Cardiac septum (tissue), 1 donor: Measurements from ENCODE around the gene WRAP73. TPM values are rescaled to one million over a fixed set of nuclear protein-coding genes. Genes with fewer than 3 reads are reported as not detected.
"Not testable (repeated sequence)": the region's sequence is repeated elsewhere in the genome, so short reads cannot be mapped to it uniquely, and the experiment has no call there.

Source experiments
- DNase-seq: peaks from one replicate; pipeline ENCODE4 v3.0.0-alpha.2; 2020; ENCODE audit warnings: low spot score
- intact Hi-C: fragments of 100-400 bp; cut with DNase I; formaldehyde crosslinking; loops from one replicate; pipeline ENCODE4 v1.14.0; 2022
- total RNA-seq: library from RNA; stranded (reverse); fragmentation: NEBNext Ultra II Directional; extraction: Animal tissue kit (Norgen Biotek cat#: 25700); gene quantifications from one replicate; pipeline ENCODE4 v1.2.1, GENCODE V29; 2021
- donor health status: DM: no; HTN: no; CAD: no.

Gene WRAP73
- total RNA-seq, 1 donor from 2014 or later, result 14.3 TPM

DNA sequence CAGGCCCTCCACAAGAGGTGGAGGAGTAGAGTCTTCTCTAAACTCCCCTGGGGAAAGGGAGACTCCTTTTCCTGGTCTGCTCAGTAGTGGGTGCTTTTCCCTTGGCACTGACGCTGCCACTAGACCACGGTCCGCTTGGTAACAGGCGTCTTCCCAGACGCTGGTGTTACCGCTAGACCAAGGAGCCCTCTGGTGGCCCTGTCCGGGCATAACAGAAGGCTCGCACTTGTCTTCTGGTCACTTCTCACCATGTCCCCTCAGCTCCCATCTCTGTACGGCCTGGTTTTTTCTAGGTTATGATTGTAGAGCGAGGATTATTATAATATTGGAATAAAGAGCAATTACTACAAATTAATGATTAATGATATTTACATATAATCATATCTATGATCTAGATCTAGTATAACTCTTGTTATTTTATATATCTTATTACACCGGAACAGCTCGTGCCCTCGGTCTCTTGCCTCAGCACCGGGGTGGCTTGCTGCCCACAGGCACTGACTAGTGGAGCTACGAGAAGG lies 28.7 kb downstream of the WRAP73 start:
- intact Hi-C loops, result loop anchor here (10.0 kb wide), 3 partner anchors 104 to 1036 kb away; partner anchors contain the start of genes LRRC47 and PRXL2B
- DNase-seq, result not testable (repeated sequence)

DNA sequence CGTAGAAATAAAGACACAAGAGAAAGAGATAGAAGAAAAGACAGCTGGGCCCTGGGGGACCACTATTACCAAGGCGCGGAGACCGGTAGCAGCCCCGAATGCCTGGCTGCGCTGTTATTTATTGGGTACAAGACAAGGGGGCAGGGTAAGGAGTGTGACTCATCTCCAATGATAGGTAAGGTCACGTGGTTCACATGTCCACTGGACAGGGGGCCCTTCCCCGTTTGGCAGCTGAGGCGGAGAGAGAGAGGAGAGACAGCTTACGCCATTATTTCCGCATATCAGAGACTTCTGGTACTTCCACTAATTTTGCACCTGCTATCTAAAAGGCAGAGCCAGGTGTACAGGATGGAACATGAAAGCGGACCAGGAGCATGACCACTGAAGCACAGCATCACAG lies 29.2 kb downstream of the WRAP73 start:
- no peak for DNase-seq
- intact Hi-C loops, result loop anchor here (10.0 kb wide), 3 partner anchors 104 to 1036 kb away; partner anchors contain the start of genes LRRC47 and PRXL2B

DNA sequence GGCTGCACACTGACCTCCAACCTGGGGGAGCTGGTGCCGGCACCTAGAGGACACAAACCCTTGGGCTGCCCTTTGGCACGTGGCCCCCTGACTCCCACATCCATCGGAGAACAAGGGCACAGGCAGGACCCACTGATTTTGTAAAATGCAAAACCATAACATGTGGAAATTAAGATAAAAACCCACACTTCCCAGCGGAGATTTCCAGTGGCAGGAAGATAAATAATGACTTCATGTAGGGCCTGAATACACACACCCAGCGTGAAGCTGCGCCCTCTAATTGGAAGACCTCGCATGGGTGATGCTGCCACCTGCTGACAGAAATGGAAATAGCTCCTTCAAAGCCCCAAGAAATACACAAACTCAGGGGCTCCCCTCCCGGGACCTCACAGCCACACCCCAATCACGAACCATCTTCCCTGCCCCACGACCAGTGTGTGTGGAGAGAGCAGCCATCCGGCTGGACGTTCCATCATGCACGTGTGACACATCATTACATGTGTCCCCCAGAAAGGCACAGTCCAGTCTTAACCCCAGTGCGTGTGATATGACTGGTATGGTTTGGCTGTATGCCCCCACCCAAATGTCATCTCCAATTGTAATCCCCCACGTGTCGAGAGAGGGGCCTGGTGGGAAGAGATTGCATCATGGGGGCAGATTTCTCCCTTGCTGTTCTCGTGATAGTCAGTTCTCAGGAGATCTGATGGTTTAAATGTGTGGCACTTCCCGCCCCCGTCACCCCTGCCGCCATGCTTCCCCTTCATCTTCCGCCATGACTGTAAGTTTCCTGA lies 30.8 kb downstream of the WRAP73 start:
- intact Hi-C loops, result loop anchor here (1.0 to 2.0 kb wide), 3 partner anchors 54 to 166 kb away; no protein-coding TSS in a partner anchor

DNA sequence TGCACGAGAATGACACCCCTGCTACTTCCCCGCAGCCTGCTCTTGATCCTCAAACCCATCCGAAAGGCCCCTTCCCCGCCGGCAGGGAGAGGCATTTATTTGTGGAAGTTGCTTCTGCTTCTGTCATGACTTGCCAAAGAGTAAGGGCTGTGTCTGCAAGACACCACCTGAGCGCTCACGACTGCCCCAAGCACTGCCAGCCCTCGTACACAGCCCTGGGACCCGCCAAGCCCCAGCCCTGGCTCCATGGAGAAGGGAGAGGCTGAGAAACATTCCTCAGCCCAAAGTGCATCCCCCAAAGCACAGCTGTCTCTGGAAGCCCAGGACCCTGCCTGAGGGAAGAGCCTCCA lies 31.4 kb downstream of the WRAP73 start:
- no peak for DNase-seq
- intact Hi-C loops, result loop anchor here (2.0 kb wide), 1 partner anchor 166 kb away; no protein-coding TSS in a partner anchor

More for the DNA sequence above, 30.8 kb downstream of the WRAP73 start:
- peak; percentile 82 for DNase-seq

DNA sequence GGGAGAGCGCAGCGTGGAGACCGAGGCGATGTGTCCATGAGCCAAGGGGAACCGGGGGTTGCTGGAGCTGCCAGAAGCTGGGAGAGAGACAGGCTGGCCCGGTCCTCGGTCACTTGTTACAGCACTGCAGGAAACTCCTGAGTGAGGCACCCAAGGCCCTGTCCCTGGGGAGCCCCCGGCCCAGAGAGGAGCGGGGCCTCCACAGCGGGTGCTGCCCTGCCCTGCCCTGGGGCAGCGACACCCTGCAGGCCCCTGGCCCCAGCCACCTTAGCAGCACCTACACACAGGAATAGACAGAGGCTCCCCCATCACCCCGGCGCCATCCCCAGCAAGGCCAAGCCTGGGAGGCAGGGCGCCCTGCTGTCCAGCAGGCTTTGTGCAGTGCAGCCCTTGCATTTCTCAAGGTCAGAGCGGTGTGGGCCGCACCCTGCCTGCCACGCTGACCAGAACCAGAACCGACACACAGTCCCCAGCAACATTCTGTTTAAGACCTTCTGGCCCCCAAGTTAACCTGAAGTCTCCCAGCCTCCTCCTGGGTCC lies 32.0 kb downstream of the WRAP73 start:
- intact Hi-C loops, result loop anchor here (2.0 kb wide), 1 partner anchor 165 kb away; no protein-coding TSS in a partner anchor
- DNase-seq, result no peak

DNA sequence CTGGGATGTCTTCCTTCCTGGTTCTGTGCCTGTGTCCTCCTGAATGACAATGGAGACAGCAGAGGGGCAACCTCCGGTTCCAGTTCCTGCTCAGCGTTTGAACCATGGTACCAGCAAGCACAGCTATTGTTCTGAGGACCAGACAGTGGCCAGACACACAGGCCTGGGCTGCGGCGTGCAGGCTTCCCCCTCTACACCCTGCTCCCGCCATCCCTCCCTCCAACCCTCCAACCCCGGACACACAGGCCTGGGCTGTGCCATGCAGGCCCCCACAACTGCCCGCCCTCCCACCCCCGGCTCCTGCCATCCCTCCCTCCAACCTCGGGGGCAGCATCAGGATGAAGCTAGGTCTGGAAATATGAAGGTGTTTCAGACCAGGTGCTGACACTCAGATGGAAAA lies 33.0 kb downstream of the WRAP73 start:
- intact Hi-C loops, result no loop called here
- DNase-seq, result no peak

DNA sequence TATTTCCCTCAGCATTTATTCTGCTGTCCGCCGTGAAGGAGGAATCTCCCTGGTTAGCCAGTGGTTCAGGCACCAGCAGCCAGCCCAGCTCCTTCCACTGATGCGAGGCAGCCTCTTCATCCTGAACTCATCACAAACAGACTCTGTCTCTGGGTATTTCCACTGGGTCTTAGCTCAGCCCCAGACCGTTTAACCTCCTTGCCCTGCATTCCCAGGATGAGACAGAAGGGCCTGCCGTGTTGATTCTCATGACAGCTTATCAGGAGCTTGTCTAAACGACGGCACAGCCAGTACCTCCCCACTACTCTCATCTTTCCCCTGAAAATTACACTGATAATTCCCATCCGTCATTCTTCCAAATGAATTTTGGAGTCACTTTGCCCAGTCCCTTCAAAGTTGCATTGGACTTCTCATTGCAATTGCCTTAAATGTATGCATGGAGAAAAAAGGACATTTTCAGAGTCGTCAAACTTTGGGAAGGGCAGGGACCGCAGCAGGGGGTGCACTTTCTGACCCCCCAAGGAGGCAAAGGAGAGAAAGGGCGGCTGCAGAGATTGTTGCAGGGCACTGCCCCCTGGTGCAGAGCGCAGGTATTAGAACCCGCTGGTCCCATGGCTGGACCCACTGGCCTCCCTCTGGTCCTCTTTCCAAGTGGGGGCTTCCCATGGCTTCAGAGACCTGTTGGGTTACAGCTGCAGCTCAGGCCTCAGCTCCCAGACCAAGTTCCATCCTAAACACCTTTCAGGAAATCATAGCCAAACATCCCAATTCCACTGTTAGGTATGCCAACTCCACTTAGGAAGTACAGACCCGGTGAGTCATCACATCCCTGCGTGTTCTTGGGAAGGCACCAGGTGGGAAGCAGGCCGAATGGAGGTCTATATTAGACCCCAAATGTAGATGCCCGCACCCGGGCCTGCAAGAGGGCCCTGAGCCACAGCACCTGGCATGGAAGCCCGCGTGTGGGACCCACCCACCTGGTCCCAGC lies 34.9 kb downstream of the WRAP73 start:
- intact Hi-C loops, result no loop called here
- DNase-seq, result no peak

DNA sequence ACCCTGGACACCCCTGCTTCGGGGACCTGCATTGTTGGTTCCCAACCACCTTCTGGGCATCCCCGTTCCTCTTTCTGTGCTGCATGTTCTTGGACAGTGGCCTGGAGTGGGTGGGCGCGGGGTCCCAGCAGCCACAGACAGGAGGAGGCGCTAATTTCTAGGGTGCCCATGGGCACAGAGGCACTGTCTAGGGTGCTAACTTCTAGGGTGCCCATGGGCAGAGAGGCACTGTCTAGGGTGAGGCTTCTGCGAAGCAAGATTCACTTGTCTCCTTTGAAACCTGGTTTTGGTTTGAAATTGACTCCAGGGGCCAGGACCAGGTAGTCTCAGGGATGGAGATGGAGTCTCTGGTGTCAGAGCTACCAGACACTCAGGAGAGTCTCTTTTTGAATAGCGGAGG lies 37.8 kb downstream of the WRAP73 start:
- DNase-seq, result no peak
- intact Hi-C loops, result no loop called here

DNA sequence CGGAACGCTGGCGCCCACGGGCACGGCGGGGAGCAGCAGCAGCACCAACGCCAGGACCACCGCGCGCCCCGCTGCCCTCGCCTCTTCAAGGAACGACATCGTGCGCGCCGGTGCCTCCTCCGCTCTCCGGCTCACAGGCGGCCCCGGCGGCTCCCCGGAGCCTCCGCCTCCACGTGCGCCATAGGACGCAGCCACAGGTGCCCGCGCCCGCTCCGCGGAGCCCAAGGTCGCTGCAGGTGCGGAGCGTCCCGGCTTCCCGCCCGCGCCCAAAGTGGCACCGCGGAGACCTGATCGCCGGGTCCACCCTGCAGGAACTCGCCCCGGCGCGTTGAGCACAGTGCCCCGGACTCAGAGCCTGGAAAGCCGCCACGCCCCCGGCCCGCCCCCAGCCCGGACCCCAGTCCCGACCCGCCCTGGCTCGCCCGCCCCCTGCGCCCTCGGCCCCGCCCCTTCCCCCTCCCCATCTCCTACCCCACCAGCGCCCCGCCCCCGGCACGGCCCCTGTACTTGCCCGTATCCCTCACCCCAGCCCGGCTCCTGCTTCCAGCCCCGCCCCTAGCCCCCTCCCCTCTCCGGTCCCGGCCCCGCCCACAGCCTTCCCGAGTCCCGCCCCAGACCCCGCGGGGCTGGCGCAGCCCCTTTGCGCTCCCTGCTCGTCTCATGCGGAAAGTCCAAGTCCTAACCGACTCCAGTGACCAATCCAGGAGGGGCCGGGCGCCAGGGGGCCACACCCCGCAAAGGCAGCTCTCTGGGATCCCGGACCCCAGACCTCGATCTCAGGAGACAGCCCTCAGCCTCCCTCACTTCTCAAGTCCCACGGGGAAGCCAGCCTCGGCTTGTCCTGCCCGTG lies 38.5 kb downstream of the WRAP73 start, which contains the start of gene MEGF6:
TSS of gene MEGF6 (minus strand) at position 339 of the 850 bp plus-strand sequence. CDS start at position 99, 240 bp downstream.
- no peak for DNase-seq
- intact Hi-C loops, result no loop called here

DNA sequence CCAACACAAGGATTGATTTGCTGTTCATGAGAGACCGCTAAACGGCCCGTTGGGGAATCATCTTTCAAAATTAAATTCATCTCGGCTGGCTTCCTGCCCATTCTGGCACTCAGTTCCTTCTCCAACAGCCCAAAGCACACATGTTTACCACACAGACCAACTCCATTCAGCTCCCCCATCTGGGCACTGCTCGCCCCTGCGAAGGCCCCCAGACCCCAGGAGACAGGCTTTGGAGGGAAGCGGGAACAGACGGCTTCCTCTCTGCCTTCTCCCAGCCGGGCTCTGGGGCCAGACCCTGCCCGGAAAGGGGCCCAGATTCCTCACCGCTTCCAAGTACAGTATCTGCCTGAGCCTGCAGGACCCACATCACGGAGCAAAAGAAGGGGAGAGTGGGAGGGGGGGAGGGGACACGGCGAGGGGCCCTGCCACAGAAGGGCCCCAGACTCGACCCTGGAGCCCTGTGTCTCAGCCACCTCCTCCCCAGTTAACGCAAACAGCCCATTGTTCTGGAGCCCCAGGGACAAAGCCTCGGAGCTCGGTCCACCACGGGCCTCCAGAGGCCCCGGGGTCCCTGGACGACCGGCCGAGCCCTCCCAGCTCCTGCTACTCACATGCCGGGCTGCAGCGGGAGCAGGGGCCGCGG lies 39.3 kb downstream of the WRAP73 start:
- intact Hi-C loops, result no loop called here
- DNase-seq, result no peak

DNA sequence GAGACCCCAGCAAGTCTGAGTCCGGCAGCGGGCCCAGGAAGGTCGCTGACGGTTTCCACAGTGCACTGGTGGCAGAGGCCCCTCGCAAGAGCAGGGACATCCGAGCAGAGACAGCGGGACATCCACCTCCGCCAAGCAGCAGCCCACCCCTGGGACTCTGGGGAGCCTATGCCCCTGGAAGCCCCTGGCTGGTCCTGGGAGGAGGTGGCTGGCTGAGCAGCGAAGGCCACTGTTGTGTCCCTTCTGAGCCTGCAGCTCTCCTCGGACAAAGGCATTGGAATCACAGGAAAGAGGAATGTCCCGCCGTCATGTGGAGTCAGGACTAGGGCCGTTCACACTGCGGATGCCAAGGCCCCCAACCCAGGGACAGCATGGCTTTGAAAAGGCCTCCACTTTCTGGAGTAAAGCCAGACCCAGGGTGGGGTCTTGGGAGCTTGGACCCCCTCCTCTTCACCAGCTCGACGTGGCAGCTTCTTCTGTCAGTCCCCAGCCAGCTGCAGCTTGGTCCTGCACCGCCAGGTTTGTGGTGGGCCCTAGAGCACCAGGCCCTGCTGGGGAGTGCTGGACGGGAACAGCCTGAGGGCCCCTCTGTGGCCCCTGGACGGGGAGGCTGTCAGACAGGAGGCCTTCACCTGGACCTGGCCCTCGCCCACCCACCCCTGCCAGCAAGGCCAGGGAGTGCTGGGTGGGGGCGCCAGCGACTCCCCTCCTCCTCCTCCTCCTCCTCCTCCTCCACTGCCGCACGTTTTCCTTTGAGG lies 40.0 kb downstream of the WRAP73 start:
- no peak for DNase-seq
- intact Hi-C loops, result no loop called here

DNA sequence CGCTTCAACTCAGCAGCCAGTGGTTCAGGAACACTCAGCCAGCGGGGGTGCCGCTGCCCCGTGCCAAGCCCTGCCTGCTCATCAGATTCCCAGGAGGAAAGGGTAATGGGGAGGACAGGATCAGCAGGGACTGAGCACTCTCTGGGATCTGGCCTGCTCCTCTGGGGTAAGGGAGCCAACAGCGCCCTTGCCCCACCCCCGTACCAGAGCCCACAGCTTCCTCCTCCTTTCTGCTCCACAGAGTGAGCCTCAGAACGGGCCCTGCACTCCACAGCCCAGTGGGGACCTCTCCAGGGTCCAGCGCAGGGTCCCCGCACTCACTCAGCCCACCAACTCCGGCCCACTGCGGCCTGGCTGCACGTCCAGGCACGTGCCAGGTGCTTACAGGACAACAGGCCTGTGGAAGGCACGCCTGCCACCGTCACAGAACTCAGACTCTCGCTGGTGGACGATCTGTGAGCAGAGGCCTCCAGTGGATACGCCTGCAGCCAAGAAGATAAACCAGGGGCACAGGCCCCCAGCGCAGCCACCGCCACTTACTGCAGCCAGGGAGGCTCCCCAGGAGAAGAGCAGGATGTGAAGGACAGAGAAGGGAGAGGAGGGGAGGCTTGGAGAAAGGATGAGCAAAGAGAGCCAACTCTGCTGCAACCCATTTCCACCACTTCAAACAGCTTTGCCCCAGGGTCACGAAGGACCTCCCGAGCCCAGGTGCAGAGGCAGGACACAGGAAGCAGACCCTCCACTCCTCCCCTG lies 40.7 kb downstream of the WRAP73 start:
- intact Hi-C loops, result no loop called here
- no peak for DNase-seq

DNA sequence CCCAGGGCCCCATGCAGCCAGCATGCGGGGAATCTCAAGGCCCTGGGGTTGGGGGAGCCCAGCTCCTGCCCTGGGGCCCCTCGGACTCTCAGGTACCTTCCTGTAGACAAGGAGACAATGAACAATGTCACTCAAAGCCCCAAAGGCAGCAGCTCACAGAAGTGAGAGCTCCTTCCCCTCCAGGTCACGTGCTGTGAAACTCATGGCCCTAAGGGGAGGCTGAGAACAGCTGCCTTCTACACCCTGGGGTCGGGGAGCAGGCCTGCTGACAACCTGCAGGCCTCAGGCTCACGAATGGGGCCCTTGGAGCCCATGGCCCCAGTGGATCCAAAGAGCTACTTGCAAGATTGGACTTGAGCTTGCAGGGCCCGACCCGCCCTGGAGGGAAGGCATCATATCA lies 41.7 kb downstream of the WRAP73 start:
- intact Hi-C loops, result no loop called here
- DNase-seq, result no peak

DNA sequence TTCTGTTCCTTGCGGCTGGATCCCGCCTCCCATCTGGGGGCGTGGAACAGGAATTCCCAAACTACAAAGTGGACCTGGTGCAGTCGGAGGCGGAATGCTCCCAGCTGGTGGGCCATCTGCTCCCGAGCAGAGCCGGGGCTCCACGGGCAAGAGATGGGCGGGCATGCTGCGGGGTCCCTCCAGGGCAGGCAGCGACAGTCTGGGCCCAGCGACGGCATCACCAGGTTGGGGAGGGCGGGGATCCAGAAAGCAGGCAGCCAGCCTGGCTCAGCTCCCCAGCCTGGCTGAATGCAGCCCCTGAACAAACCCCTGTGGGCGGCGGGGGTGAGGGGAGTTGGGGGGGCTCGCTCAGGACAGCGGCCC lies 42.2 kb downstream of the WRAP73 start:
- DNase-seq, result no peak
- intact Hi-C loops, result no loop called here

DNA sequence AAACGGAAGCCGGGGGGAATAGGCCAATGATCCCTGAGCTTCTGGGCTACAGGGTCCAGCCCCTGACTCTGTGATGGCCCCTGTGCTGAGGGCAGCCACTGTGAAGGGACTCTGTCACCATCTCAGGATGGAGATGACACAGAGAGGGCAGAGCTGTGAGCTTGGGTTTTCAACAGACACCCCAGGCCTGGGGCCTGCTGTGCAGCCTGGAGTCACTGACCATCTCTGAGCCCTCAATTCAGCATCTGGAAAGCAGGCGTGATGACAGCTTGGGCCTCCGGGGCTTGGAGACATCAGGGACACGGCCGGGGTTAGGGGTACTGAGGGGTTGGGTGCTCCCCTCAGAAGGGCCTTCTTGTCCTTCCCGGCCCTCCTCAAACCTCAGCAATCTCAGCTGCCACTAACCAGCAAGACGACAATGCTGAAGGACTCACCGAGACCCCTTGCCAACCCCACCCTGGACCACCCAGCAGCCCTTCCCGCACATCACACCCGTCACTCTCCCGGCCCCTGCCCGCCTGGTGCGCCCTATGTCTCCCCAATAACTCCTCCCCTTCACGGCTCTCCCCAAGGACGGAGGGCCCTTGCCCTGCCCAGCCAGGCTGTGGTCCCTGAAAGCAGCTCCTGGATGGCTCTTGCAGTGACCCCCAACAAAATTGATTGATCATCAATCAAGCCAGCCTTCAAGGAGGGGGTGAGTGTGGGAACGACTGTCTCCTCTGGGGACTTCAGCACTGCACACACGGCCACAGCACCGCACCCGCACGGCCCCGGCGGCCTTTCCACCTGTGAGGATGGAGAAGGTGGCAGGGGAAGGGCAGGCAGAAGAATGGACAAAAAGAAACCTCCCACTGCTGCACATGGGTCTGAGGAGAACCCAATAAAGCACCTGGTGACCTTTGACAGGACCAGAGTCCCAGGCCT lies 42.9 kb downstream of the WRAP73 start:
- intact Hi-C loops, result no loop called here
- no peak for DNase-seq
